ENCODE results near the gene RBP2. TPM values are rescaled to one million over a fixed set of nuclear protein-coding genes. Genes with fewer than 3 reads are reported as not detected.
A peak's percentile ranks its signal among the peaks of the same experiment; 100 is the strongest.

Gene RBP2
- total RNA-seq, 1 experiment from 2014 or later, result not detected

- Histone ChIP-seq H3K4me2 (peak overlapping the region; percentile 46), H3K36me3 (ENCODE audit: low read depth) (no peaks in the 10 kb centered on the region), H2AFZ (no peak overlapping the region), H3K79me2 (ENCODE audit: low read depth) (no peaks in the 10 kb centered on the region), H3K27me3 (ENCODE audit: insufficient read depth, low read depth) (no peaks in the 10 kb centered on the region), H3F3A (ENCODE audit: insufficient read depth, low read depth) (peaks cover 8% of the 10 kb centered on the region), H3K4me3 (no peak overlapping the region), H4K20me1 (ENCODE audit: insufficient read depth) (no peaks in the 10 kb centered on the region), H3K9me3 (ENCODE audit: insufficient read depth, low read depth) (no peaks in the 10 kb centered on the region), H3K27ac (no peak overlapping the region; the same call in 1 of the 2 replicates), H3K9me2 (ENCODE audit: insufficient read depth) (peaks cover 6% of the 10 kb centered on the region; the same call in 1 of the 2 replicates), H3K4me1 (replicated peaks; ENCODE audit: insufficient read depth) (peaks cover 37% of the 10 kb centered on the region)
- intact Hi-C loops (cut with micrococcal nuclease; ENCODE audit: unreplicated experiment), result loop anchor here (2.0 to 10.0 kb wide), 2 partner anchors 57 to 81 kb away; partner anchors contain the start of gene RBP1
- TF ChIP-seq, protein P1, sequence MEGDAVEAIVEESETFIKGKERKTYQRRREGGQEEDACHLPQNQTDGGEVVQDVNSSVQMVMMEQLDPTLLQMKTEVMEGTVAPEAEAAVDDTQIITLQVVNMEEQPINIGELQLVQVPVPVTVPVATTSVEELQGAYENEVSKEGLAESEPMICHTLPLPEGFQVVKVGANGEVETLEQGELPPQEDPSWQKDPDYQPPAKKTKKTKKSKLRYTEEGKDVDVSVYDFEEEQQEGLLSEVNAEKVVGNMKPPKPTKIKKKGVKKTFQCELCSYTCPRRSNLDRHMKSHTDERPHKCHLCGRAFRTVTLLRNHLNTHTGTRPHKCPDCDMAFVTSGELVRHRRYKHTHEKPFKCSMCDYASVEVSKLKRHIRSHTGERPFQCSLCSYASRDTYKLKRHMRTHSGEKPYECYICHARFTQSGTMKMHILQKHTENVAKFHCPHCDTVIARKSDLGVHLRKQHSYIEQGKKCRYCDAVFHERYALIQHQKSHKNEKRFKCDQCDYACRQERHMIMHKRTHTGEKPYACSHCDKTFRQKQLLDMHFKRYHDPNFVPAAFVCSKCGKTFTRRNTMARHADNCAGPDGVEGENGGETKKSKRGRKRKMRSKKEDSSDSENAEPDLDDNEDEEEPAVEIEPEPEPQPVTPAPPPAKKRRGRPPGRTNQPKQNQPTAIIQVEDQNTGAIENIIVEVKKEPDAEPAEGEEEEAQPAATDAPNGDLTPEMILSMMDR (conservative IDR thresholded peaks at IDR 0.05), result no peak
- ChIA-PET POLR2A (ENCODE audit: unreplicated experiment) (no interaction called here), CTCF (interaction anchor here (0.7 kb wide), 1 partner anchor 84 kb away, joined by 5 read pairs; no protein-coding TSS in a partner anchor)
- peak in 1 of 2 experiments; percentile 73 for DNase-seq
- no TSS peak for BruUV-seq (replicated peaks)
These were observed 1.7 kb upstream of the RBP2 start for GRCh38 chr3:139477710-139478640.

DNA sequence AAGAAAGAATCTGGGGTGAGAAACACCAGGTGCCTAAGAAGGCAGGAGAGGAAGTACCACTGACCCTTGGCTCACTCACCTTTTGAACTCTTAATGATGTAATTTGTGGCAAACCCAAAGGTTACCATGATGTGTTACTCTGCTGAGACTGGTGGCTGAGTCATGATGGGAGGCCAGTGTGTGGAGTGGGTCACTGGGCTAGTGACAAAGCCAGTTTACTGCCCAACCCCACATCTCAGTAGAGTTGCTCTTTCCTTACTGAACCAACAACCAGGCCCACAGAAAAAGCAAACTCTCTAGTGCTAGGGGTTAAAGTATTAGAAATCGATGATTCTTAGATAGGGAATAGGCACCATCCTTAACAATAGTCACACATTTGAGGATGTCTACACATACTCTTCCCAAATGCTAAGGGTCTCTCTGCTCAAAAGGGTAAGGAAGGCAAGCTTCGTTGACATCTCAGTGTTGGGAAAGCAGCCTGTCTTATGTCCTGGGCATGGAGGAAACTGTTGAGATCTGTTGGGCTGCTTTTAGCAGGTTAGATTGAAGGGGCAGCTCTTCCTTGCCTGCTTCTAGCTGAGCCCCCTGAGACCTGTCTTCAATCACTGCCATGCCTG is 3.1 kb downstream of the RBP2 start:
- TF ChIP-seq, protein P1 (conservative IDR thresholded peaks at IDR 0.05), result no peak
- no peak for TF ChIP-seq EZH2 (IDR thresholded peaks at IDR 0.05; ENCODE audit: low read depth)
- H3K4me1 ChIP-seq (replicated peaks; ENCODE audit: insufficient read depth), result peaks cover 43% of the 10 kb centered on the region
- H3K27ac ChIP-seq, result peak overlapping the region; percentile 85
- no peak overlapping the region for H2AFZ ChIP-seq
- intact Hi-C loops (cut with micrococcal nuclease; ENCODE audit: unreplicated experiment), result loop anchor here (1.0 to 10.0 kb wide), 2 partner anchors 62 to 89 kb away; partner anchors contain the start of gene RBP1
- H3K9me2 ChIP-seq (ENCODE audit: insufficient read depth), result no peaks in the 10 kb centered on the region
- no peaks in the 10 kb centered on the region for H3K79me2 ChIP-seq (ENCODE audit: low read depth)
- no peaks in the 10 kb centered on the region for H4K20me1 ChIP-seq (ENCODE audit: insufficient read depth)
- peaks cover 13% of the 10 kb centered on the region for H3F3A ChIP-seq (ENCODE audit: insufficient read depth, low read depth)
- POLR2A ChIA-PET (ENCODE audit: unreplicated experiment), result no interaction called here
- no peaks in the 10 kb centered on the region for H3K36me3 ChIP-seq (ENCODE audit: low read depth)
- H3K9me3 ChIP-seq (ENCODE audit: insufficient read depth, low read depth), result no peaks in the 10 kb centered on the region
- H3K27me3 ChIP-seq (ENCODE audit: insufficient read depth, low read depth), result no peaks in the 10 kb centered on the region
- CTCF ChIA-PET, result no interaction called here
- peak overlapping the region; percentile 71 for H3K4me2 ChIP-seq
- peak; percentile 43 to 87 for DNase-seq
- no peak overlapping the region for H3K4me3 ChIP-seq
- BruUV-seq (replicated peaks), result TSS peak; percentile 79

GRCh38 chr3:139472380-139473010 is 3.8 kb downstream of the RBP2 start:
- POLR2A ChIA-PET (ENCODE audit: unreplicated experiment), result no interaction called here
- H3K27ac ChIP-seq, result peak overlapping the region; percentile 85

More at GRCh38 chr3:139472380-139473010, 3.8 kb downstream of the RBP2 start:
- Histone ChIP-seq H3K4me3 (no peak overlapping the region), H2AFZ (no peak overlapping the region), H3K4me1 (replicated peaks; ENCODE audit: insufficient read depth) (peaks cover 35% of the 10 kb centered on the region), H4K20me1 (ENCODE audit: insufficient read depth) (no peaks in the 10 kb centered on the region), H3F3A (ENCODE audit: insufficient read depth, low read depth) (peaks cover 13% of the 10 kb centered on the region), H3K27me3 (ENCODE audit: insufficient read depth, low read depth) (no peaks in the 10 kb centered on the region), H3K4me2 (peak overlapping the region; percentile 71), H3K9me3 (ENCODE audit: insufficient read depth, low read depth) (no peaks in the 10 kb centered on the region), H3K79me2 (ENCODE audit: low read depth) (no peaks in the 10 kb centered on the region), H3K36me3 (ENCODE audit: low read depth) (no peaks in the 10 kb centered on the region), H3K9me2 (ENCODE audit: insufficient read depth) (no peaks in the 10 kb centered on the region)
- intact Hi-C loops (cut with micrococcal nuclease; ENCODE audit: unreplicated experiment), result loop anchor here (1.0 to 10.0 kb wide), 2 partner anchors 62 to 90 kb away; partner anchors contain the start of gene RBP1
- BruUV-seq (replicated peaks), result no TSS peak
- TF ChIP-seq EZH2 (IDR thresholded peaks at IDR 0.05; ENCODE audit: low read depth), result no peak
- TF ChIP-seq, protein P1 (conservative IDR thresholded peaks at IDR 0.05), result no peak
- CTCF ChIA-PET, result no interaction called here
- DNase-seq, result no peak
